ENCODE results near the gene ABCA10. TPM values are rescaled to one million over a fixed set of nuclear protein-coding genes. Genes with fewer than 3 reads are reported as not detected.

Gene ABCA10
- total RNA-seq, 4 donors from 2014 or later = 2.7 to 15.1 (median 5.5) TPM

- WGBS, 2 donors (ENCODE audit: low coverage in 1 of 2) = no CpG with 5 or more reads among the region's 2 CpGs
- H3K4me1 ChIP-seq = no peaks in the 10 kb centered on the region
- no peak overlapping the region for H3K27ac ChIP-seq
- no peak overlapping the region for H3K4me3 ChIP-seq
- no peaks in the 10 kb centered on the region for H3K9me3 ChIP-seq
- no peak for TF ChIP-seq CTCF (IDR thresholded peaks at IDR 0.05)
- TF ChIP-seq POLR2AphosphoS5 (IDR thresholded peaks at IDR 0.05) = no peak
- no peak for TF ChIP-seq POLR2A (IDR thresholded peaks at IDR 0.05)
- no peak for TF ChIP-seq EP300 (IDR thresholded peaks at IDR 0.05)
- H3K36me3 ChIP-seq = peaks cover 0 to 31% of the 10 kb centered on the region in 2 donors
- H3K27me3 ChIP-seq = no peaks in the 10 kb centered on the region
- ATAC-seq = no peak
These were observed 74.4 kb downstream of the ABCA10 start for GRCh38 chr17:69154267-69154666.

DNA sequence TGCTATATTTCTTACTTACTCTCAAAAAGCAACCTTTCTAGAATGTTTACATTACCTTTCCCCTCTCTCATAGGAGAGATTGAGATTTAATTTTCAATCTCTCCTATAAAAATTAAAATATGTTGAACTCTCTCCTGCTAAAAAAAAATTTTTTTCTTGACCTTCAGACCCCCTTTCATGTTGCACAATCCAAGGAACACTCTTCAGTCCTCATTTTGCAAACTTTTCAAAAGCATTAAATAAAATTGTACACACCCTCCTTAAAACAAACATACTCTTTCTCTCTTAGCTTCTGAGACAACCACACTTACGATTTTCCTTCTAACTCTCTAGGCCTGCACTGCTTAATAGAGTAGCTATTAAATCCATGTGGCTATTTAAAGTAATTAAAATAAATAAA, 78.3 kb downstream of the ABCA10 start:
- no peaks in the 10 kb centered on the region for H3K27me3 ChIP-seq
- TF ChIP-seq EP300 (IDR thresholded peaks at IDR 0.05) (no peak), POLR2A (IDR thresholded peaks at IDR 0.05) (no peak), POLR2AphosphoS5 (IDR thresholded peaks at IDR 0.05) (no peak), CTCF (IDR thresholded peaks at IDR 0.05) (no peak)
- H3K36me3 ChIP-seq = peaks cover 0 to 51% of the 10 kb centered on the region in 2 donors
- no peak for ATAC-seq
- no peak overlapping the region for H3K27ac ChIP-seq
- H3K4me1 ChIP-seq = no peaks in the 10 kb centered on the region
- no peaks in the 10 kb centered on the region for H3K9me3 ChIP-seq
- WGBS, 2 donors (ENCODE audit: low coverage in 1 of 2) = 17 to 38% methylated on average over 1 of the region's 1 CpG
- H3K4me3 ChIP-seq = no peak overlapping the region

DNA sequence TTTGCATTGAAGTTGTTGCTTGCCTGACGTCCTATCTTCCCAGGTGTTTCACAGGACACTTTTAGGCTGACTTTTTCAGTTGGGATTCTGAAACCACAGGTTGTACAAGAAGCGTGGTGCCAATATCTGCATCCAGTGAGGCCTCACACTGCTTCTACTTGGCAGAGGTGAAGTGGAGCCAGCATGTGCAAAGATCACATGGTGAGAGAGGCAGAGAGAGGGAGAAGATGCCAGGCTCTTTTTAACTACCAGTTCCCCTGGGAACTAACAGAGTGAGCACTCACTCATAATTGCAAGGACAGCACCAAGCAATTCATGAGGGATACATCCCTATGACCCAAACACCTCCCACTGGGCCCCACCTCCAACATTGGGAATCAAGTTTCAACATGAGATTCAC, 81.2 kb downstream of the ABCA10 start:
- H3K27ac ChIP-seq = no peak overlapping the region
- TF ChIP-seq CTCF (IDR thresholded peaks at IDR 0.05) = no peak
- no peak for TF ChIP-seq POLR2A (IDR thresholded peaks at IDR 0.05)
- TF ChIP-seq EP300 (IDR thresholded peaks at IDR 0.05) = no peak
- TF ChIP-seq POLR2AphosphoS5 (IDR thresholded peaks at IDR 0.05) = no peak
- no peaks in the 10 kb centered on the region for H3K27me3 ChIP-seq
- ATAC-seq = no peak
- H3K4me3 ChIP-seq = no peak overlapping the region
- H3K4me1 ChIP-seq = no peaks in the 10 kb centered on the region
- 80 to 85% methylated on average over 1 to 2 of the region's 2 CpGs for WGBS, 2 donors (ENCODE audit: low coverage in 1 of 2)
- H3K9me3 ChIP-seq = no peaks in the 10 kb centered on the region
- H3K36me3 ChIP-seq = peaks cover 0 to 35% of the 10 kb centered on the region in 2 donors

GRCh38 chr17:69144331-69145255, 84.0 kb downstream of the ABCA10 start:
- no peaks in the 10 kb centered on the region for H3K4me1 ChIP-seq
- peaks cover 0 to 23% of the 10 kb centered on the region in 2 donors for H3K36me3 ChIP-seq
- no peaks in the 10 kb centered on the region for H3K9me3 ChIP-seq
- H3K27me3 ChIP-seq = no peaks in the 10 kb centered on the region
- 82 to 89% methylated on average over 1 to 2 of the region's 2 CpGs for WGBS, 2 donors (ENCODE audit: low coverage in 1 of 2)
- no peak for ATAC-seq
- peak overlapping the region in 2 of 4 donors; percentile 22 to 61 for H3K27ac ChIP-seq
- no peak for TF ChIP-seq POLR2A (IDR thresholded peaks at IDR 0.05)
- TF ChIP-seq POLR2AphosphoS5 (IDR thresholded peaks at IDR 0.05) = no peak
- no peak for TF ChIP-seq EP300 (IDR thresholded peaks at IDR 0.05)
- no peak for TF ChIP-seq CTCF (IDR thresholded peaks at IDR 0.05)
- H3K4me3 ChIP-seq = no peak overlapping the region
